HG03439 (cell line): ENCODE measurements around the gene ANKHD1.

Experiments
- ATAC-seq: cut with Tn5 transposase; IDR thresholded peaks from one replicate; pipeline ENCODE4 v1.9.1; 2021; ENCODE audit warnings: mild to moderate bottlenecking, moderate library complexity; ENCODE audit not compliant: unreplicated experiment

ANKHD1 gene

DNA sequence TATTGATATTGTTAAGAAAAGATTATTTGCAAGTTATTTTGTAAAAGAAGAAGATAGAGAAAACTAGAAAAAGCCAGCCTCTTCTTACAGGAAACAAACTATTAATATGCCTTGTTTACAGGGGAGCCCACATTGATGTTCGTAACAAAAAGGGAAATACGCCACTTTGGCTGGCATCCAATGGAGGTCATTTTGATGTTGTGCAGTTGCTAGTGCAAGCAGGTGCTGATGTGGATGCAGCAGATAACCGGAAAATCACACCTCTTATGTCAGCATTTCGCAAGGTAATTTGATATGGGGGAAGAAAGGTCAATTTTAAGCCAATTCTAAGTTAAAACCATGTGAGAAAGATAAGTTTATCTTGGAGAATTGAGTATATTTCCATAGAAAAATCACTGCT lies 108.3 kb downstream of the ANKHD1 start:
- no peak for ATAC-seq

DNA sequence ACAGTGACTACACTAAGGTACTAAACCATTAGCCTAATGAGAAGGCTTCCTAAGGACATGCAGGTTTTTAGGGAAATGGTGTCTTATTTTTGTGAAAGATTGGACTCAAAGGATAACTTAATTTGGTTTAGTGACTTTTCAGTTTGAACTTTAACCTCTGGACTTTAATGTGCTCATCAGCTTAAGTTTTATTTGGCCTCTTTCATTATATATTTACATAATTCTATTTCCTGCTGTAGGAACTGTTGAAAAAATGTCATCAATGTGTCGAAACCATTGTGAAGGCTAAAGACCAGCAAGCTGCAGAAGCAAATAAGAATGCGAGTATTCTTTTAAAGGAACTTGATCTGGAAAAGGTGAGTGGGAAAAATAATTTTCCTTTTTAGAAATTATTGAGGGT lies 111.5 kb downstream of the ANKHD1 start:
- no peak for ATAC-seq

DNA sequence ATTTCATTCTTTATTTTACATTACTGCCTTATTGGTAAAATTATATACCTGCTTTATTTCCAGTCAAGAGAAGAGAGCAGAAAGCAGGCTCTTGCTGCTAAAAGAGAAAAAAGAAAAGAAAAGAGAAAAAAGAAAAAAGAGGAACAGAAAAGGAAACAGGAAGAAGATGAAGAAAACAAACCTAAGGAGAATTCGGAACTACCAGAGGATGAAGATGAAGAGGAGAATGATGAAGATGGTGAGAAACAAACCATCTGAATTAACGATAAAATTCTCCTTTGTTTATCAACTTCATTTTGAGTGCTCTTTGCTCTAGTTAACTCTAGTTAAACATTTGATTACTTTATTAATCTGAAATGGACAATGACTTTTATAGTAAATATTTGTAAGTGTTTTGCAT lies 122.4 kb downstream of the ANKHD1 start:
- ATAC-seq: no peak

DNA sequence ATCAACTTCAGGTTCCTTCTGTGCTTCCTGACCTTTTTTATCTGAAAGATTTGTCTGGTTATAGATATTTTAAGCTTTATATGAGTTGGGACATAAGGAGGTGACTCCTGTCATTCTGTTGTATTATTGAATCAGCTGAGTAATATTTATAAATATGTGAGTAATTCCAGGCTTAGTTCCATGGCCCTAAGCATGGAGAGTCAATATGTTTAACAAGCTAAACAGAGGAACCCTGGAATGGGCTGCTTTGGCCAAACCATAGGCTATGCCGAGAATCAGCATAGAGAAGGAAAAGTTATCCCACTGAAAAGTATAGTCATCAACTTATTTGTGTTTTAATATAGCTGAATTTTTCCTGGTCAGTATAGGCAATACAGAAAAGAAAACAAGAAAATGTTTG lies 138.6 kb downstream of the ANKHD1 start:
- no peak for ATAC-seq

DNA sequence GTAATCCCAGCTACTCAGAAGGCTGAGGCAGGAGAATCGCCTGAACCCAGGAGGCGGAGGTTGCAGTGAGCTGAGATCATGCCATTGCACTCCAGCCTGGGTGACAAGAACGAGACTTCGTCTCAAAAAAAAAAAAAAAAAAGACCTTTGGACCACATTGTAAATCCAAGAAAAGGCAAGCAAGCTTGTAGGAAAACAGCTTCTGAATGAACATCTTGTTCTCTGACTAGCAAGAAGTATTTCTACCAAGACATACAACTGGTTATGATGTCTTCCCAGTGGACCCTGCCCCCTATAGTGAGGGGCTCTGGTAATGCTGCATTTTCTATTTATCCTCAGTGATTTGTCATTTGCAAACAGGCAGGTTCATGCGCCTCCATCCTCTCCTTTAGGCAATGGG lies 141.3 kb downstream of the ANKHD1 start:
- ATAC-seq: no peak

DNA sequence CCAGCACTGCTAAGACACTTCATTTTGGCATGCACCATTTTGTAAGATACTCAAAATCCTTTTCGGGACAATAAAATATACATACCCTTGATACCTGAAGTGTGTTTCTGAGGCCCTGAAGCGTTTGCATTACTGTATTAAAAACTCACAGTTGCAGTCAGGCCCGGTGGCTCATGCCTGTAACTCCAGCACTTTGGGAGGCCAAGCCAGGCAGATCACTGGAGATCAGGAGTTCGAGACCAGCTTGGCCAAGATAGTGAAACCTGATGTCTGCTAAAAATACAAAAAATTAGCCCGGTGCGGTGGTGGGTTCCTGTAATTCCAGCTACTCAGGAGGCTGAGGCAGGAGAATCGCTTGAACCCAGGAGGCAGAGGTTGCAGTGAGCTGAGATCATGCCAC lies 143.4 kb downstream of the ANKHD1 start:
- no peak for ATAC-seq

DNA sequence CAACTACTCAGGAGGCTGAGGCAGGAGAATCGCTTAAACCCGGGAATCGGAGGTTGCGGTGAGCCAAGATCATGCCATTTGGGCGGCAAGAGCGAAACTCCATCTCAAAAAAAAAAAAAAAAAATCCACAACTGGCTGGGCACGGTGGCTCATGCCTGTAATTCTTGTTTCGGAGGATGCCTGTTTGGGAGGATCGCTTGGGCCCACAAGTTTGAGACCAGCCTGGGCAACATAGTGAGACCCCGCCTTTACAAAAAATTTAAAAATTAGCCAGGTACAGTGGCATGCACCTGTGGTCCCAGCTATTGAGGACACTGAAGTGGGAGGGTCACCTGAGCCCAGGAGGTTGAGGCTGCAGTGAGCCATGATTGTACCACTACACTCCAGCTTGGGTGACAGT lies 144.0 kb downstream of the ANKHD1 start:
- ATAC-seq: no peak

DNA sequence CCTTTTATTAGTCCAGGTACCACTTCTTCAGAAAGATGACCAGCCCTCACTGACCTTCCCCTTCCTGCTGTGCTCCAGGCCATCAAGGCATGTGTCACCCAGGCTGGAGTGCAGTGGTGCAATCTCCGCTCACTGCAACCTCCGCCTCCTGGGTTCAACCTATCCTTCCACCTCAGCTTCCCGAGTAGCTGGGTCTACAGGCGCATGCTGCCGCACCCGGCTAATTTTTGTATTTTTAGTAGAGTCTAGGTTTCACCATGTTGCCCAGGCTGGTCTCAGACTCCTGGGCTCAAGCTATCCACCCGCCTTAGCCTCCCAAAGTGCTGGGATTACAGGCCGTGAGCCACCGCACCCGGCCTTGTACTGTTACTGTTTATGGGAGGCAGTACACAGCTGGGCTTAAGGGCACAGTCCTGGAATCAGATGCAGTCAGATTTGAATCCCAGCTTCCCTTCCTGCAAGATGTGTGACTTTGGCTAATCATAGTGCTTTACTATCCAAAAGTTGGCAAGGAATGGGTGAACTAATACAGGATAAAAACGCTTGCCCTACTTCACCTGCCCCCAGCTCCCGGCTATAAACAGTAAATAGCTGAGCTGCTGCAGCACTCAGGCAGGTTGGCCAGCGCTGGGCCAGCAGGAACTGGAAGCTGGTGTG lies 145.3 kb downstream of the ANKHD1 start:
- no peak for ATAC-seq

DNA sequence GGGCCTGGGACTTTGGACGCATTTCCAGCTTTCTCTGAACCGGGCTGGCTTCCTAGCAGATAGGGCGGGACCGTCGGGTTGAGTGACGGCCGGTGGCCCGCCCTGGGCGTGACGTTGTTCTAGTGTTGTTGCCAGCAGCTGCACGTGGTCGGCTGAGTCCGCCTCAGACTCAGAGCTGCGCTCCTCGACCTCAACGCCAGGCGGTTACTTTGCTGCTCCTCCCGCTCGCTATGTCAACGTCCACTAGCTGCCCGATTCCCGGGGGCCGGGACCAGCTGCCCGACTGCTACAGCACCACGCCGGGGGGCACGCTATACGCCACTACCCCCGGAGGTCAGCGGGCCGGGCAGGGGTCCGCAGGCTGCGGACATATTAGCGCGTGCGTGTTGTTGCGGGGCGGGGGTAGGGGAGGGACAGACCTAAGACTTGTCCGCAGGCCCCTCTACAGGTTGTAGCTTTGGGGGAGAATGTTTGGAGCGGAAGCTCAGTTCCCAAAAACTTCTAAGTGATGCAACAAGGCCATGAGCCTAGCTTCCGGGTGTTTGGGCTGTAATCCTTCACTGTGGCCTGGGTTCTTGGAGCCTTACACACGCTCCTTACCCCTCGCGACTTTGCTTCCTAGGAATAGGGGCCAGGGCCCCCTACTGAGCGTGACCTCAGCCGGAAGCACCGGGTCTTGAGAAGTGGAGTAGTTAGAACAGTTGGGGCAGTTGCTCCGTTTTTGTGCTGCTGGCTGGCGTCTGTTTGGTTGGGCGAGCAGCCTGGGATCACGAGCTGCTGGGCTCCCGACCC lies 146.1 kb downstream of the ANKHD1 start, which contains the start of gene EIF4EBP3:
EIF4EBP3 (plus strand) TSS at position 155 of the 792 bp plus-strand sequence; CDS start at position 231, 76 bp downstream.
- ATAC-seq: peak; percentile 91

DNA sequence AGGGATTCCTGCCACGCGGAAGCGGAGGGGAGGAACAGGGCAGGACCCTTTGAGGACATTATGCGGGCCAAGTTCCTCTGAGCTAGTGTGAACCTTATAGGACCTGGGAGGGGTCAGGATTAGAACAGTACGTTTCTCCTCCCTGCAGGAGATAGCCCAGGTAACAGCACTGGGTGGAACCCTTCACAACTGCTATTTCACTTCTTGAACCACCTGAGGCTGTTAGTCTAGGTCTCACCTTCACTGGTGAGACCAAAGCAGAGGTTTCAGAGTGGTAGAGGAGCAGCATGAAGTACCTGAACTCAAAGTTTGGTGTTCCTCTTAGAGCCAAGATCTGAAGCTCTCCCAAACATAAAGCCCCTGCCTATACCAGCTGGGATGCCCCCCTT lies 146.7 kb downstream of the ANKHD1 start:
- ATAC-seq: no peak

DNA sequence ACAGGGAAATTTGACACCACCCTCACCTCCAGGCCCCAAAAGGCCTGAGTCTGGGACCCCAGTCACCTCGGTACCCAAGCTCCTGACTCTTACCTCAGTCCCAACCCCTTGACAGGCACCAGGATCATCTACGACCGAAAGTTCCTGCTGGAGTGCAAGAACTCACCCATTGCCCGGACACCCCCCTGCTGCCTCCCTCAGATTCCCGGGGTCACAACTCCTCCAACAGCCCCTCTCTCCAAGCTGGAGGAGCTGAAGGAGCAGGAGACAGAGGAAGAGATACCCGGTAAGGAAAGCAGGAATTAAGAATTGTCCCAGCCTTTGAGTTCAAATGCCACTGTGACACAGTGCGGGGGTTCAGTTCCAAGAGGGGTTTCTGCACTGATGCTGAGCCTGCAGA lies 147.2 kb downstream of the ANKHD1 start:
- no peak for ATAC-seq

DNA sequence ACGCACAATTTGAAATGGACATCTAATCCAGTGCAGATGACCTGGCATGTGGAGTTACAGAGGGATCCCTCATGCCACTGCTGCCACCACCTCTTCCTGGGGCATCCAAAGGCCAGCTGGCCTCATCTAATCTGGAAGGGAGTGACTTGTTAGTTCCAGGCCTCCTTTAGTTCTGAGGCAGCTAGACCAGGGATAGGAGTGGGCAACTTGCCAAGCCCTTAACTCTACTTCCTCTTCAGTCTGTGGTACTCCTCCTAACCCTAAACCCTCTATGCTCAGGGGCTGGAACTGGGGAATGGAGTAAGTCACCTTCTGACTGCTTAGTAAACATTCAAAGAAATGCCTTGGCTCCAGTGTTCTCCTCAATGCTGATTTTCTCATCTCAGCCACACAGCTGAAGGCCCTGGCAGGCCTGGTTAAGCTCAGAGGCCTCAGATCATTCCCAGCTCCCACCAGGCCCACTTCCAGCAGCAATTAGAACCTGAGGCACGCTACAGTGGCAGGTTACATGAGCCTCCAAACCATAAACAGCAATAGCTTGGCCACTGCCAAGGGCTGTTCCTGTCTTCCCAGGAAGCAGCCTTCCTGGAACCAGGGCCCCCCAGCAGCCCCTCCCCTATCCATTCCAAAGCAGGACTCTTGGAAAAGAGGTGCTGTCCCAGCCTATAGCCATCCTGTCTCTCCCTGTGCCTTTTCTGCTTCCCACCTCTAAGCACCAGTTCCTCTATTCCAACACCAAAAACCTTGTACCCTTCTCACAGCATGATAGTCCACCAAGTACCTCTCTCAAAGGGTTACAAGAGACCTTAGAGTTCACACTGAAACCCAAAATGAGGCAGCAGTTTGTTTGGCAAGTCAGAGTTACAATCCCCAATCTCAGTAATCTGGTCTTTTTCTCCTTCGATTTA lies 147.9 kb downstream of the ANKHD1 start:
- no peak for ATAC-seq

DNA sequence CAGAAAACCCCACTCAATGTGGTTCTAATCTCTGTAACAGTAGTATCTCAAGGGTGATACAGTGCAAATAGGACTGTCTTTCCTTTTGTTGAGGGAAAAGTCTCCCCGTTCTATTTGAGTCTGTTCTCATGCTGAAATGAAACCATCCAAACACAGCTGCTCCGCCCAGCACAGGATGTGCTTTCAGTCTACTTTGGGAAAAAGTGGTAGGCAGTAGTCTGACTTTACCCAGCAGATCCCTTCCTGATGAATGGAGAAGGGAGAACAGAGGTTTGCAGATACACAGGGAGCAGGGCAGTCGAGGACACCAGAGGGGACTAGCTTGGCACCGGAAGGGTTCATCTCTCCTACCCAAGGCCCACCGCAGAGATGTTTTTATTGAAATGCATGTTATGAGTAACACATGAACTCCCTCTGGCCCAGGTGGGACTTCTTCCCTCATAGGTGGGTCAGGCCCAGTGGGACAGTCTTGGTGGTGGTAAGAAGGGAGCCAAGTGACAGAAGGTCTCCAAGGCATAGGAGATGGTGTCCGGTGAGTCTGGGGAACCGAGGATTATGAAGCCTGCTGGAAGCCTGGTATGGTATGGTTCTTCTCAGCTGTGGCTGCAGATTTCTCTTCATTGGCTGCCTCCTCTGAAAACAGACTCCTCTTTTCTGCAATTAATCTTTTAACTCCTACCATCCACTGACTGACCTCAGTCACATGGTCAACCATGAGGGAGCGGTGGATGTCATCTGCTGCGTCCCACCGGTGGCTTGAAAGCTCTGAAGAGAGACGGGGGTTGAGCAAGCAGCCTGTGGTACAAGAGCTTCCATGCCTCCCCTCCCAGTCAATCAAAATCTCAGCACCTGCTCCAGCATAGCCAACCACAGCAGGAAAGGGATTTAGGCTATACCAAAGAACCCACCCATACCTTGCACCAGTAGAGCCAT lies 148.8 kb downstream of the ANKHD1 start:
- ATAC-seq: no peak

DNA sequence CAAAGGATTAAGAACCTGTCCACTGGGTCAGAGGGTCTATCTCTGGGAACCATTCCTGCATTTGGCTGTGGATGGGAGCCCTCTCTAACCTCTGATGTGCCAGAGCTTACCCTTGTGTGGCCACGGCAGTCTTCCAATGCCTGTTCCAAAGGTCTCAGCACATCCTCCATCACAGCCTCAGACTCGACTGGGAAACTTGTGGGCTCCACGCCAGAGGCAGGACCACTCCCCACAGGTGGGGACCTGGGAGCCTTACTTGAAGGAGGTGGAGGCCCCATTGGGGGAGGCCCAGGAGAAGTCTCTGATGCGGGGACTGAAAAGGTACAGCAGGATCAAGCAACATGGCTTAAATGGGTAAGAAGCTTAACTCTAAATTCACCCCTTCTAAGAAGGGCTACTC lies 150.2 kb downstream of the ANKHD1 start:
- no peak for ATAC-seq

DNA sequence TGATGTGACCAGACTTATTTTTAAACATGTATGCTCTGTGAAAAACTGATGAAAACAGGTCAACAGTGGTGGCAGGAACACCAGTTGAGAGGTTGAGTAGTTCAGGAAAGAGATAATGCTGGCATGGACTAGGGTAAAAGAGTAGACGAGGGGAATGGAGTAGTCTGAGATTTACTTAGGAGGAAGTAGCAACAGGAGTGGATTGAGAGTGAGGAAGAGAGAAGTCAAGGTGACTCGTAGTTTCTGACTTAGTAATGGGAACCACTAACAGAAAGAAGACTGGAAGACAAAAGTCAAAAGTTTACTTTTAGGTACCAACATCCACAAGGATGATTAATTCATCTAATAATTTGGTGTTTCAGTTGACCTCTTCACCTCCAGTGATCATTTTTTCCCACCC lies 152.0 kb downstream of the ANKHD1 start:
- ATAC-seq: no peak

DNA sequence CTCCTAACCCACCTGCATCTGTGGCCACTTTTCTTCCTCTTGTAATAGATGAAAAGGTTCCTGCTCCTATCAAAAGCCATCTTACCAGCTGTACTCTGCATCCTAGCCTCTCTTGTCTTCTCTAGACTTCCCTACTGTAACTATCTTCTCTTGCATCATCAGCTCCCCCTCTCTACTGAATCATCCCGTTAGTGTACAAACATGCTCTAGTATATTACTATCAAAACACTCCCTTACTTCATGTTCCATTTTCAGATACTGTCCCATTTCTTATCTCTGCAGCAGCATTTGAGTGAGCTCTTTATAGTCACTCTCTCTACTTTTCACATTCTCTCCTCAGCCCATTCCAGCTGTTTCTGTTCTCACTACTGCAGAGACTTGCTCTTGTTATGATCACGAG lies 152.8 kb downstream of the ANKHD1 start:
- no peak for ATAC-seq

DNA sequence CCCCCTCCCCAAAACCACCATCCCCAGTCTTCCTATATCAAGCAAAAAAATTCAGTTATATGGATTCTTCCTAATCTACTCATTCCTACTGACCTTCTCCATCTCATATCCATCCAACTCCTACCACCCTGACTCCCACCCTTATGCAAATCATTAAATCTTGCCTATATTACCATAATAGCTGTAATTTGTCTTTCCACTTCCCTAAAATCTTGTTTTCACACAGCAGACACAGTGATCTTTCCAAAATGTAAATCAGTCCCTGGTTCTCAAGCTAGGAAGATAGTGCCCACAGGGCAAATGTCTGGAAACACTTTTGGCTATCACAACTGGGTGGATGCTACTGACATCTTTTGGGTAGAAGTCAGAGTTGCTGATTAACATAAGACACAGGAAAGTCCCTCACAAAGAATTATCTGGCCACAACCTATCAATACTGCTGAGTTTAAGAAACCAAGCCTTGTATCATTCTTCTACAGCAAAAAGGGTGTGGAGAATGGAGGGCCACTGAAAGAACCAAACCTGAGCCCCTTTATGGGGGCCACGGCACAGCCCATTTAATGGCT lies 154.2 kb downstream of the ANKHD1 start:
- no peak for ATAC-seq

DNA sequence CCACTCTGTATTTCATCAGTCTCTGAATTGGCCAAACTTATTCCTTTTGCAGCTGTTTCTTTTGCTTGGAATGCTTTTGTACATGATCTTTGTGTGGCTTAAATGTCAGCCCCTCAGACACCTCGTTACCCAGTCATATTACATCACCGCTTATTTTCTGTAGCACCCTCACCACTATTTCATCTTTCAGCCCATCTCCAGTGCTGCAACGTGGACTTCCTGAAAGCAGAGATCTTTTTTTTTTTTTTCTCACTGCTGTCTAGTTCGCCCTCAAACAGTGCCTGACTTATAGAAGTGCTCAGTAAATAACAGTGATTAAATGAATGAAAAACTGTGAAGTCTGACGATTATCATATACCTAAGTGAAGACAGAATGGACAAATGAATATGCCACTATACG lies 154.8 kb downstream of the ANKHD1 start:
- ATAC-seq: no peak

DNA sequence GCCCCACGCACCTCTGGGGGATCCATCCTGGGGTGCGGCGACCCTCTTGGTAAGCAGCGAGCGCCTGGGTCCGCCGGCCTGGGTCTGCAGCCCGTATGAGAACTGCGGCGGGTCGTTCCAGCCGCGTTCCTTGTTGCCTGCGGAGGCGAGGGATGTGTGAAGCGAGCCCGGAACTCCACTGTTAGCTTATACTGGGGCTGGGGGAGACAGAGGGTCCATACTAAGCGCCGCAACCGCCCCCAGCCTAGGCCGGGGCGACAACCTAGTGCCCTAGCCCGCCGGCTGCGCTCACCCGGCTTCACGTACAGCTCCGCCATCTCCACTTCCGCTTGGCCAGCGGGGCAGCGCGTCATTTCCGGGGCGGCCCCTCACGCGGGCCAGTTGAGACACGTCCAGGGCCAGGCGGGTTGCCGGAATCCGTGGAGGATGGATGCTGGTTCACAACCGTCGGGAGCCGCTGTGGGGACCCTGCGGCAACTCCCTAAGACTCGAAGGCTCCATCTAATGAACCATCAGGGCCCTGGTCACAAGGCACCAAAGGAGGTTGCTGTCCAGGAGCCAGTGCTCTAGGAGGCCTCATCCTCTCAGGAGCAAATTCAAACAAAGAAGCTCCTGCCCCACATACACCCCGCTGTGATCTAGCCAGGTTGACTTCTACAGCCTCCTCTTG lies 155.6 kb downstream of the ANKHD1 start, which contains the start of gene SRA1:
SRA1 (minus strand) TSS at position 338 of the 670 bp plus-strand sequence; CDS start at position 317, 21 bp downstream.
- peak; percentile 94 for ATAC-seq
